H9 (cell line): ENCODE measurements around the gene BICDL2. TPM values are rescaled to one million over a fixed set of nuclear protein-coding genes. Genes with fewer than 3 reads are reported as not detected.

Source experiments
- DNase-seq: peaks from one replicate; pipeline ENCODE4 v3.0.0-alpha.2; 2017
- H2AFZ ChIP-seq: one replicate; pipeline ENCODE4 v1.6.1; 2013; ENCODE audit warnings: mild to moderate bottlenecking, low read length, control low read depth, moderate library complexity
- H2AK5ac ChIP-seq: 2 replicates; pipeline ENCODE4 v1.6.1; 2013; ENCODE audit warnings: low read length, control low read depth, mixed read lengths; ENCODE audit not compliant: insufficient read length
- H2BK120ac ChIP-seq: one replicate; pipeline ENCODE4 v1.6.1; 2013; ENCODE audit warnings: low read depth, mild to moderate bottlenecking, low read length, control low read depth, inconsistent platforms; ENCODE audit not compliant: poor library complexity, severe bottlenecking
- H2BK12ac ChIP-seq: 2 replicates; pipeline ENCODE4 v1.6.1; 2013; ENCODE audit warnings: low read length, control low read depth, mixed read lengths, low read depth; ENCODE audit not compliant: insufficient read length
- H2BK15ac ChIP-seq: 2 replicates; pipeline ENCODE4 v1.6.1; 2013; ENCODE audit warnings: low read depth, low read length, control low read depth
- H2BK20ac ChIP-seq: one replicate; pipeline ENCODE4 v1.6.1; 2013; ENCODE audit warnings: low read depth, mild to moderate bottlenecking, low read length, control low read depth, inconsistent platforms; ENCODE audit not compliant: poor library complexity, severe bottlenecking
- H2BK5ac ChIP-seq: 2 replicates; pipeline ENCODE4 v1.6.1; 2013; ENCODE audit warnings: low read length, control low read depth, mixed read lengths; ENCODE audit not compliant: insufficient read length
- H3K14ac ChIP-seq: 2 replicates; pipeline ENCODE4 v1.6.1; 2013; ENCODE audit warnings: low read length, control low read depth; ENCODE audit not compliant: insufficient read depth
- H3K18ac ChIP-seq: 2 replicates; pipeline ENCODE4 v1.6.1; 2013; ENCODE audit warnings: low read depth, mild to moderate bottlenecking, mixed read lengths, low read length, control low read depth; ENCODE audit not compliant: insufficient read length
- H3K23ac ChIP-seq: 2 replicates; pipeline ENCODE4 v1.6.1; 2013; ENCODE audit warnings: low read length, control low read depth, mixed read lengths, low read depth; ENCODE audit not compliant: insufficient read length
- H3K23me2 ChIP-seq: 2 replicates; pipeline ENCODE4 v1.6.1; 2013; ENCODE audit warnings: low read depth, mild to moderate bottlenecking, mixed read lengths, low read length, control low read depth; ENCODE audit not compliant: insufficient read length, poor library complexity, severe bottlenecking
- H3K27ac ChIP-seq: 2 replicates; pipeline ENCODE4 v1.5.1; 2013; ENCODE audit warnings: low read length, control low read depth, mixed read lengths, low read depth; ENCODE audit not compliant: insufficient read length
- H3K27me3 ChIP-seq: 2 replicates; pipeline ENCODE4 v1.6.1; 2013; ENCODE audit warnings: low read length, control low read depth, inconsistent platforms; ENCODE audit not compliant: insufficient read depth
- H3K4ac ChIP-seq: 2 replicates; pipeline ENCODE4 v1.6.1; 2013; ENCODE audit warnings: low read depth, mild to moderate bottlenecking, control low read depth, inconsistent platforms, low read length, moderate library complexity
- H3K4me1 ChIP-seq: 2 replicates; pipeline ENCODE4 v1.6.1; 2013; ENCODE audit warnings: low read length, control low read depth, inconsistent platforms; ENCODE audit not compliant: insufficient read depth
- H3K4me2 ChIP-seq: 2 replicates; pipeline ENCODE4 v1.6.1; 2013; ENCODE audit warnings: low read length, control low read depth, mixed read lengths; ENCODE audit not compliant: insufficient read length, insufficient read depth
- H3K56ac ChIP-seq: 2 replicates; pipeline ENCODE4 v1.6.1; 2013; ENCODE audit warnings: low read depth, mild to moderate bottlenecking, mixed read lengths, low read length, control low read depth; ENCODE audit not compliant: insufficient read length
- H3K79me1 ChIP-seq: 2 replicates; pipeline ENCODE4 v1.6.1; 2013; ENCODE audit warnings: low read depth, mild to moderate bottlenecking, moderate library complexity, low read length, control low read depth, inconsistent platforms; ENCODE audit not compliant: insufficient read depth, poor library complexity, severe bottlenecking
- H3K79me2 ChIP-seq: 2 replicates; pipeline ENCODE4 v1.6.1; 2013; ENCODE audit warnings: low read length, control low read depth, inconsistent platforms; ENCODE audit not compliant: insufficient read depth
- H3K9ac ChIP-seq: 2 replicates; pipeline ENCODE4 v1.6.1; 2013; ENCODE audit warnings: low read length, control low read depth, mixed read lengths; ENCODE audit not compliant: insufficient read length; ENCODE audit errors: extremely low read depth
- H3K9me3 ChIP-seq: one replicate; pipeline ENCODE4 v1.6.1; 2013; ENCODE audit warnings: low read depth, low read length, inconsistent platforms; ENCODE audit not compliant: control insufficient read depth
- H3T11ph ChIP-seq: one replicate; pipeline ENCODE4 v1.6.1; 2013; ENCODE audit warnings: mild to moderate bottlenecking, low read length, control low read depth, inconsistent platforms
- H4K20me1 ChIP-seq: one replicate; pipeline ENCODE4 v1.6.1; 2013; ENCODE audit not compliant: control insufficient read depth, insufficient read length, insufficient read depth
- H4K5ac ChIP-seq: 2 replicates; pipeline ENCODE4 v1.6.1; 2013; ENCODE audit warnings: low read depth, mild to moderate bottlenecking, mixed read lengths, low read length, control low read depth; ENCODE audit not compliant: insufficient read length
- H4K8ac ChIP-seq: replicated peaks from 2 replicates; pipeline ENCODE4 v1.6.1; 2013; ENCODE audit warnings: low read length, control low read depth, mixed read lengths, low read depth; ENCODE audit not compliant: insufficient read length
- H4K91ac ChIP-seq: 2 replicates; pipeline ENCODE4 v1.6.1; 2013; ENCODE audit warnings: low read depth, mild to moderate bottlenecking, moderate library complexity, mixed read lengths, low read length, control low read depth; ENCODE audit not compliant: insufficient read length
- H3K27ac Mint-ChIP-seq, 3 experiments: 2 replicates in 2 of 3; 3 replicates in 1 of 3; pipeline ENCODE4 v1.8.0; 2020 to 2021; ENCODE audit warnings: mixed read lengths in 3 of 3, mild to moderate bottlenecking in 1 of 3, moderate library complexity in 1 of 3
- H3K27me3 Mint-ChIP-seq: 2 replicates; pipeline ENCODE4 v1.8.0; 2021; ENCODE audit warnings: low read depth, mild to moderate bottlenecking, moderate library complexity, mixed read lengths
- H3K36me3 Mint-ChIP-seq, 3 experiments: 2 replicates in 2 of 3; 3 replicates in 1 of 3; pipeline ENCODE4 v1.8.0; 2020 to 2021; ENCODE audit warnings: low read depth in 3 of 3, mixed read lengths in 3 of 3; ENCODE audit not compliant: insufficient read depth in 1 of 3
- H3K4me1 Mint-ChIP-seq, 2 experiments: 2 replicates each; pipeline ENCODE4 v1.8.0; 2020; ENCODE audit warnings: mixed read lengths in 2 of 2
- H3K4me3 Mint-ChIP-seq, 2 experiments: 2 replicates in 1 of 2; 3 replicates in 1 of 2; pipeline ENCODE4 v1.8.0; 2020 to 2021; ENCODE audit warnings: mild to moderate bottlenecking in 2 of 2, mixed read lengths in 2 of 2, moderate library complexity in 1 of 2
- H3K9me3 Mint-ChIP-seq, 2 experiments: 2 replicates in 1 of 2; 3 replicates in 1 of 2; pipeline ENCODE4 v1.8.0; 2020; ENCODE audit warnings: mild to moderate bottlenecking in 2 of 2, mixed read lengths in 2 of 2, moderate library complexity in 1 of 2
- WGBS: extraction: QIAGEN DNeasy Blood & Tissue Kit; methylation state at CpG from one replicate; pipeline ENCODE4 v1.1.7; 2013; ENCODE audit warnings: missing lambda C conversion rate, low lambda C conversion rate, mixed read lengths; ENCODE audit not compliant: insufficient read length; ENCODE audit errors: extremely low coverage; 5-methylcytosine and 5-hydroxymethylcytosine counted together
- total RNA-seq: library from RNA; stranded (reverse); gene quantifications from 2 replicates; pipeline ENCODE4 v1.2.1, GENCODE V29; 2021
- TF ChIP-seq, protein P1 (sequence below): fragments of 200-600 bp; sonication (generic); conservative IDR thresholded peaks from 3 replicates; pipeline ENCODE4 v1.8.0; 2021; ENCODE audit warnings: antibody characterized with exemption, mild to moderate bottlenecking

The BICDL2 gene
- total RNA-seq, 1 experiment from 2014 or later, result 13.5 TPM

DNA sequence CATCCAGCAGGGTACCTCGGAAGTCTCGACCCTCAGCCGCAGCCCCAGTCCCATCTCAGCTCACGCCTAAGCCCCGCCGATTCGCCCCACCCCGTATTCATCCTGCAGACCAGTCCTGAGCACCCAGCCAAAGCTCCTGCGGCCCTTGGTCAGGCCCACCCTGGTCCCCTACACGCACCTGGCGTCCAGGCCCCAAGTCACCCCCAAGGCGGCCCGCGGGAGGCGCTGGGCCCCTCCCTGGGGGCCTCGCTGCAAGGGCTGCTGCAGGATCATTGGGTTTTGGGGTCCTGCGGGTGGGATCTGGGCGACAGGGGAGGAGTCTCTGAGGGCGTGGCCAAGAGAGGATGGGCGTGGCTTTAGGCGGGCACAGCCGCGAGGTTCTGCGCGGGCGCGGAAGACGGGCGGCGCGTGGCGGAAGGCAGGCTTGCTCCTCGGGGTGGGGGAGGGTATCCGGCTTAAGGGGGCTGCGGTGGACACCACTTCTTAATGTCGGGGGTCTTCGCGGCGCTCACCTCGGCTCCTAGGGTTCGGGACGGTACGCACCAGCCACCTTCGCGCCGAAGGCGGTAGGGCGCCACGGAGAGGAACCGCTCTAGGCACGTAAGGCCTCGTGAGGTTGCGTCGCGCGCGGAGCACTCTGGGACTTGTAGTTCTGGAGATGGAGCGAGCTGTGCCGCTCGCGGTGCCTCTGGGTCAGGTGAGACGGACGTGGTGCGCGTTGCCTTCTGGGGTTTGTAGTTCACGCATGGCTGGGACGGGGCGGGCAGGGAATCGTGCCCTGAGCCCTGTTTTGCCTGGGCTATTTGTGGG is 12.9 kb downstream of the BICDL2 start, which contains the start of the genes HCFC1R1 and THOC6:
Gene HCFC1R1 (minus strand): TSS at position 274 of the 810 bp plus-strand sequence. CDS start 1 bp downstream, at position 273.
Gene THOC6 (plus strand): TSS at position 367 of the 810 bp plus-strand sequence. CDS start 292 bp downstream, at position 659.
- peak within 1 kb of the TSS; percentile 66 for H3K27ac ChIP-seq
- H3K9me3 ChIP-seq, result no peaks in the 10 kb centered on the region
- no peak within 1 kb of the TSS for H3K23ac ChIP-seq
- no peak within 1 kb of the TSS for H4K91ac ChIP-seq
- H3K4me1 Mint-ChIP-seq, result peaks cover 23 to 48% of the 10 kb centered on the region in 2 experiments
- H4K5ac ChIP-seq, result no peak within 1 kb of the TSS
- H2BK5ac ChIP-seq, result peak within 1 kb of the TSS; percentile 43
- H3K79me2 ChIP-seq, result no peaks in the 10 kb centered on the region; the same call in 1 of the 2 replicates
- peak within 1 kb of the TSS; percentile 51 for H3K4me2 ChIP-seq
- H3K23me2 ChIP-seq, result peaks cover 26% of the 10 kb centered on the region
- H3K9ac ChIP-seq, result peak within 1 kb of the TSS; percentile 67
- no peak within 1 kb of the TSS for H3K56ac ChIP-seq
- no peaks in the 10 kb centered on the region for H3K27me3 ChIP-seq
- peak; percentile 99 for DNase-seq
- no peak within 1 kb of the TSS for H3T11ph ChIP-seq
- H3K4ac ChIP-seq, result no peak within 1 kb of the TSS
- H4K20me1 ChIP-seq, result no peaks in the 10 kb centered on the region
- no peaks in the 10 kb centered on the region; a peak in 2 of 5 replicates for H3K9me3 Mint-ChIP-seq
- H3K14ac ChIP-seq, result peak within 1 kb of the TSS; percentile 93
- H2BK12ac ChIP-seq, result peak within 1 kb of the TSS; percentile 48
- WGBS, result no CpG with 5 or more reads among the region's 69 CpGs
- no peak within 1 kb of the TSS for H4K8ac ChIP-seq
- H2BK15ac ChIP-seq, result no peak within 1 kb of the TSS
- peak within 1 kb of the TSS; percentile 98 to 100 (median 99) for H3K27ac Mint-ChIP-seq
- H3K79me1 ChIP-seq, result no peaks in the 10 kb centered on the region
- no peak within 1 kb of the TSS for H2BK20ac ChIP-seq
- H3K18ac ChIP-seq, result peak within 1 kb of the TSS; percentile 94
- H2AK5ac ChIP-seq, result no peak within 1 kb of the TSS
- H3K4me3 Mint-ChIP-seq, result peak within 1 kb of the TSS; percentile 93 to 96
- H2AFZ ChIP-seq, result no peak within 1 kb of the TSS
- no peak within 1 kb of the TSS for H2BK120ac ChIP-seq
- TF ChIP-seq, protein P1, sequence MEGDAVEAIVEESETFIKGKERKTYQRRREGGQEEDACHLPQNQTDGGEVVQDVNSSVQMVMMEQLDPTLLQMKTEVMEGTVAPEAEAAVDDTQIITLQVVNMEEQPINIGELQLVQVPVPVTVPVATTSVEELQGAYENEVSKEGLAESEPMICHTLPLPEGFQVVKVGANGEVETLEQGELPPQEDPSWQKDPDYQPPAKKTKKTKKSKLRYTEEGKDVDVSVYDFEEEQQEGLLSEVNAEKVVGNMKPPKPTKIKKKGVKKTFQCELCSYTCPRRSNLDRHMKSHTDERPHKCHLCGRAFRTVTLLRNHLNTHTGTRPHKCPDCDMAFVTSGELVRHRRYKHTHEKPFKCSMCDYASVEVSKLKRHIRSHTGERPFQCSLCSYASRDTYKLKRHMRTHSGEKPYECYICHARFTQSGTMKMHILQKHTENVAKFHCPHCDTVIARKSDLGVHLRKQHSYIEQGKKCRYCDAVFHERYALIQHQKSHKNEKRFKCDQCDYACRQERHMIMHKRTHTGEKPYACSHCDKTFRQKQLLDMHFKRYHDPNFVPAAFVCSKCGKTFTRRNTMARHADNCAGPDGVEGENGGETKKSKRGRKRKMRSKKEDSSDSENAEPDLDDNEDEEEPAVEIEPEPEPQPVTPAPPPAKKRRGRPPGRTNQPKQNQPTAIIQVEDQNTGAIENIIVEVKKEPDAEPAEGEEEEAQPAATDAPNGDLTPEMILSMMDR, result no peak
- peaks cover 7% of the 10 kb centered on the region for H3K27me3 Mint-ChIP-seq
- H3K4me1 ChIP-seq, result peaks cover 2% of the 10 kb centered on the region; the same call in 1 of the 2 replicates
- peaks cover 15 to 43% (median 33%) of the 10 kb centered on the region in 3 experiments; a peak in 6 of 7 replicates for H3K36me3 Mint-ChIP-seq
